Stimulated activated naive CD8-positive, alpha-beta T cell treated with anti-CD3 and anti-CD28 coated beads, Interleukin-15, Interleukin-2, amounts not matched to agents 100 ng/mL and 50 ng/mL, for 24 hours (primary cell): ENCODE measurements around the gene RNU7-1.

Experiments
- H3K27ac Mint-ChIP-seq: one replicate; pipeline ENCODE4 v1.8.0; 2021; ENCODE audit warnings: mild to moderate bottlenecking, mixed read lengths
- H3K27me3 Mint-ChIP-seq: one replicate; pipeline ENCODE4 v1.8.0; 2021; ENCODE audit warnings: mixed read lengths
- H3K36me3 Mint-ChIP-seq: one replicate; pipeline ENCODE4 v1.8.0; 2021; ENCODE audit warnings: low read depth, mixed read lengths
- H3K4me1 Mint-ChIP-seq: one replicate; pipeline ENCODE4 v1.8.0; 2021; ENCODE audit warnings: low read depth, mixed read lengths
- H3K4me3 Mint-ChIP-seq: one replicate; pipeline ENCODE4 v1.8.0; 2021; ENCODE audit warnings: mild to moderate bottlenecking, mixed read lengths
- H3K9me3 Mint-ChIP-seq: one replicate; pipeline ENCODE4 v1.8.0; 2021; ENCODE audit warnings: mixed read lengths

The RNU7-1 gene

GRCh38 chr12:6914246-6914946, 29.2 kb upstream of the RNU7-1 start, which contains the start of gene ENO2:
ENO2 (plus strand) TSS chr12:6914580; CDS start chr12:6915833, 1,253 bp downstream.
- peaks cover 19% of the 10 kb centered on the region for H3K36me3 Mint-ChIP-seq
- peak within 1 kb of the TSS; percentile 91 for H3K27ac Mint-ChIP-seq
- peaks cover 39% of the 10 kb centered on the region for H3K4me1 Mint-ChIP-seq
- peaks cover 3% of the 10 kb centered on the region for H3K27me3 Mint-ChIP-seq
- H3K4me3 Mint-ChIP-seq, result peak within 1 kb of the TSS; percentile 93
- H3K9me3 Mint-ChIP-seq, result no peaks in the 10 kb centered on the region

GRCh38 chr12:6914947-6915788, 28.4 kb upstream of the RNU7-1 start:
- peak overlapping the region; percentile 93 for H3K4me3 Mint-ChIP-seq
- H3K4me1 Mint-ChIP-seq, result peaks cover 45% of the 10 kb centered on the region
- H3K27ac Mint-ChIP-seq, result peak overlapping the region; percentile 89
- peaks cover 3% of the 10 kb centered on the region for H3K27me3 Mint-ChIP-seq
- peaks cover 27% of the 10 kb centered on the region for H3K36me3 Mint-ChIP-seq
- H3K9me3 Mint-ChIP-seq, result no peaks in the 10 kb centered on the region

- H3K9me3 Mint-ChIP-seq, result no peaks in the 10 kb centered on the region
- H3K36me3 Mint-ChIP-seq, result peaks cover 27% of the 10 kb centered on the region
- H3K4me1 Mint-ChIP-seq, result peaks cover 45% of the 10 kb centered on the region
- peaks cover 3% of the 10 kb centered on the region for H3K27me3 Mint-ChIP-seq
- peak overlapping the region; percentile 93 for H3K4me3 Mint-ChIP-seq
- no peak overlapping the region for H3K27ac Mint-ChIP-seq
Observed at GRCh38 chr12:6915789-6916285, 27.8 kb upstream of the RNU7-1 start.

- Mint-ChIP-seq H3K27ac (peak overlapping the region; percentile 29), H3K4me3 (no peak overlapping the region), H3K9me3 (no peaks in the 10 kb centered on the region), H3K27me3 (peaks cover 3% of the 10 kb centered on the region), H3K4me1 (peaks cover 45% of the 10 kb centered on the region), H3K36me3 (peaks cover 32% of the 10 kb centered on the region)
Observed at GRCh38 chr12:6916426-6917200, 27.0 kb upstream of the RNU7-1 start.

- no peak overlapping the region for H3K4me3 Mint-ChIP-seq
- peaks cover 54% of the 10 kb centered on the region for H3K4me1 Mint-ChIP-seq
- H3K9me3 Mint-ChIP-seq, result no peaks in the 10 kb centered on the region
- peaks cover 3% of the 10 kb centered on the region for H3K27me3 Mint-ChIP-seq
- H3K27ac Mint-ChIP-seq, result no peak overlapping the region
- peaks cover 33% of the 10 kb centered on the region for H3K36me3 Mint-ChIP-seq
Observed at GRCh38 chr12:6917491-6918231, 26.0 kb upstream of the RNU7-1 start.

- Mint-ChIP-seq H3K27me3 (no peaks in the 10 kb centered on the region), H3K27ac (peak overlapping the region; percentile 43), H3K9me3 (no peaks in the 10 kb centered on the region), H3K4me3 (no peak overlapping the region), H3K36me3 (peaks cover 37% of the 10 kb centered on the region), H3K4me1 (peaks cover 52% of the 10 kb centered on the region)
Observed at GRCh38 chr12:6919588-6919987, 24.0 kb upstream of the RNU7-1 start.

GRCh38 chr12:6921539-6921938, 22.1 kb upstream of the RNU7-1 start:
- H3K4me1 Mint-ChIP-seq, result peaks cover 52% of the 10 kb centered on the region
- no peaks in the 10 kb centered on the region for H3K9me3 Mint-ChIP-seq
- no peak overlapping the region for H3K4me3 Mint-ChIP-seq
- H3K27me3 Mint-ChIP-seq, result no peaks in the 10 kb centered on the region
- H3K27ac Mint-ChIP-seq, result peak overlapping the region; percentile 28
- peaks cover 36% of the 10 kb centered on the region for H3K36me3 Mint-ChIP-seq

- H3K9me3 Mint-ChIP-seq, result no peaks in the 10 kb centered on the region
- peaks cover 56% of the 10 kb centered on the region for H3K4me1 Mint-ChIP-seq
- peaks cover 29% of the 10 kb centered on the region for H3K36me3 Mint-ChIP-seq
- no peaks in the 10 kb centered on the region for H3K27me3 Mint-ChIP-seq
- no peak overlapping the region for H3K4me3 Mint-ChIP-seq
- peak overlapping the region; percentile 28 for H3K27ac Mint-ChIP-seq
Observed at GRCh38 chr12:6921996-6922946, 21.3 kb upstream of the RNU7-1 start.

GRCh38 chr12:6923003-6923732, 20.4 kb upstream of the RNU7-1 start:
- Mint-ChIP-seq H3K9me3 (no peaks in the 10 kb centered on the region), H3K4me3 (no peak overlapping the region), H3K4me1 (peaks cover 56% of the 10 kb centered on the region), H3K27ac (no peak overlapping the region), H3K27me3 (no peaks in the 10 kb centered on the region), H3K36me3 (peaks cover 24% of the 10 kb centered on the region)

GRCh38 chr12:6923851-6924250, 19.8 kb upstream of the RNU7-1 start:
- Mint-ChIP-seq H3K27me3 (no peaks in the 10 kb centered on the region), H3K4me3 (no peak overlapping the region), H3K36me3 (peaks cover 23% of the 10 kb centered on the region), H3K9me3 (no peaks in the 10 kb centered on the region), H3K27ac (no peak overlapping the region), H3K4me1 (peaks cover 61% of the 10 kb centered on the region)

GRCh38 chr12:6925239-6925539, 18.4 kb upstream of the RNU7-1 start:
- Mint-ChIP-seq H3K9me3 (no peaks in the 10 kb centered on the region), H3K4me1 (peaks cover 63% of the 10 kb centered on the region), H3K4me3 (no peak overlapping the region), H3K27me3 (no peaks in the 10 kb centered on the region), H3K36me3 (peaks cover 10% of the 10 kb centered on the region), H3K27ac (no peak overlapping the region)

- Mint-ChIP-seq H3K4me1 (peaks cover 66% of the 10 kb centered on the region), H3K27ac (no peak overlapping the region), H3K36me3 (peaks cover 10% of the 10 kb centered on the region), H3K27me3 (no peaks in the 10 kb centered on the region), H3K9me3 (no peaks in the 10 kb centered on the region), H3K4me3 (no peak overlapping the region)
Observed at GRCh38 chr12:6925540-6926279, 17.9 kb upstream of the RNU7-1 start.
